HG03196 (cell line): ENCODE results near the gene P2RY2.

Experiments
- ATAC-seq: cut with Tn5 transposase; IDR thresholded peaks from one replicate; pipeline ENCODE4 v1.9.1; 2021; ENCODE audit not compliant: unreplicated experiment

P2RY2 gene

GRCh38 chr11:73204711-73205121 lies 13.4 kb upstream of the P2RY2 start:
- no peak for ATAC-seq

GRCh38 chr11:73205661-73206343 lies 12.3 kb upstream of the P2RY2 start:
- no peak for ATAC-seq

- ATAC-seq: no peak
Observed at GRCh38 chr11:73206801-73207200, 11.3 kb upstream of the P2RY2 start.

GRCh38 chr11:73209892-73210291 lies 8.2 kb upstream of the P2RY2 start:
- ATAC-seq: no peak

GRCh38 chr11:73210916-73211667 lies 7.0 kb upstream of the P2RY2 start:
- ATAC-seq: no peak

GRCh38 chr11:73213196-73214143 lies 4.6 kb upstream of the P2RY2 start:
- no peak for ATAC-seq

- ATAC-seq: no peak
Observed at GRCh38 chr11:73215191-73216134, 2.6 kb upstream of the P2RY2 start.

GRCh38 chr11:73216465-73216864 lies 1.6 kb upstream of the P2RY2 start:
- ATAC-seq: no peak

- ATAC-seq: no peak
Observed at GRCh38 chr11:73217131-73217809, 811 bp upstream of the P2RY2 start.

GRCh38 chr11:73217810-73218105 lies 323 bp upstream of the P2RY2 start:
- ATAC-seq: no peak

- no peak for ATAC-seq
Observed at GRCh38 chr11:73218830-73219215, 742 bp downstream of the P2RY2 start.

- ATAC-seq: no peak
Observed at GRCh38 chr11:73219396-73220285, 1.6 kb downstream of the P2RY2 start.

- ATAC-seq: no peak
Observed at GRCh38 chr11:73221451-73221850, 3.4 kb downstream of the P2RY2 start.

GRCh38 chr11:73221996-73222395 lies 3.9 kb downstream of the P2RY2 start:
- no peak for ATAC-seq

- ATAC-seq: no peak
Observed at GRCh38 chr11:73223998-73224730, 6.1 kb downstream of the P2RY2 start.

- ATAC-seq: no peak
Observed at GRCh38 chr11:73225001-73225686, 7.1 kb downstream of the P2RY2 start.

GRCh38 chr11:73225851-73226250 lies 7.8 kb downstream of the P2RY2 start:
- ATAC-seq: no peak
